Peyer's patch (tissue), 4 donors: Measurements from ENCODE around the gene MVK. TPM values are rescaled to one million over a fixed set of nuclear protein-coding genes. Genes with fewer than 3 reads are reported as not detected.

Experiments used
- DNase-seq, 3 donors: peaks; one replicate each; pipeline ENCODE4 v3.0.0-alpha.2; 2017 to 2019
- H3K27ac ChIP-seq, 4 donors: fragments of 200-600 bp; sonication (generic); one replicate each; pipeline ENCODE4 v1.5.1; 2016 to 2019
- H3K27me3 ChIP-seq, 2 donors: fragments of 200-600 bp; sonication (generic); one replicate each; pipeline ENCODE4 v1.5.1; 2019
- H3K36me3 ChIP-seq, 3 donors: fragments of 200-600 bp; sonication (generic); one replicate each; pipeline ENCODE4 v1.5.1; 2016 to 2019
- H3K4me1 ChIP-seq, 4 donors: fragments of 200-600 bp; sonication (generic); one replicate each; pipeline ENCODE4 v1.5.1; 2016 to 2019
- H3K4me3 ChIP-seq, 4 donors: fragments of 200-600 bp; sonication (generic); 1 replicate in 3 of 4; 2 replicates in 1 of 4; pipeline ENCODE4 v1.5.1; 2016 to 2019; ENCODE audit warnings: mild to moderate bottlenecking in 1 of 4
- H3K9me3 ChIP-seq, 4 donors: fragments of 200-600 bp; sonication (generic); one replicate each; pipeline ENCODE4 v1.5.1; 2016 to 2019; ENCODE audit warnings: mild to moderate bottlenecking in 1 of 4
- POLR2A ChIP-seq, 2 donors: fragments of 450-650 bp; IDR thresholded peaks; one replicate each; pipeline ENCODE4 v1.5.1; 2017; ENCODE audit warnings: antibody characterized with exemption in 2 of 2, mild to moderate bottlenecking in 2 of 2, moderate library complexity in 2 of 2
- total RNA-seq, 4 donors: library from RNA; depleted of rRNA; stranded (reverse); fragments of >200 nt; gene quantifications; one replicate each; pipeline ENCODE4 v1.1.0, GENCODE V29; 2016
- TF ChIP-seq, protein P1 (sequence below), 6 experiments: fragments of 450-650 bp in 4 of 6; fragments of 200-600 bp in 2 of 6; sonication (generic) in 1 of 6; IDR thresholded peaks; one replicate each; pipeline ENCODE4 v1.5.1; 2017 to 2019; ENCODE audit warnings: antibody characterized with exemption in 6 of 6, mild to moderate bottlenecking in 3 of 6, moderate library complexity in 1 of 6

Gene MVK
- total RNA-seq, 4 donors from 2014 or later = 3.3 to 66.7 (median 41.6) TPM

DNA sequence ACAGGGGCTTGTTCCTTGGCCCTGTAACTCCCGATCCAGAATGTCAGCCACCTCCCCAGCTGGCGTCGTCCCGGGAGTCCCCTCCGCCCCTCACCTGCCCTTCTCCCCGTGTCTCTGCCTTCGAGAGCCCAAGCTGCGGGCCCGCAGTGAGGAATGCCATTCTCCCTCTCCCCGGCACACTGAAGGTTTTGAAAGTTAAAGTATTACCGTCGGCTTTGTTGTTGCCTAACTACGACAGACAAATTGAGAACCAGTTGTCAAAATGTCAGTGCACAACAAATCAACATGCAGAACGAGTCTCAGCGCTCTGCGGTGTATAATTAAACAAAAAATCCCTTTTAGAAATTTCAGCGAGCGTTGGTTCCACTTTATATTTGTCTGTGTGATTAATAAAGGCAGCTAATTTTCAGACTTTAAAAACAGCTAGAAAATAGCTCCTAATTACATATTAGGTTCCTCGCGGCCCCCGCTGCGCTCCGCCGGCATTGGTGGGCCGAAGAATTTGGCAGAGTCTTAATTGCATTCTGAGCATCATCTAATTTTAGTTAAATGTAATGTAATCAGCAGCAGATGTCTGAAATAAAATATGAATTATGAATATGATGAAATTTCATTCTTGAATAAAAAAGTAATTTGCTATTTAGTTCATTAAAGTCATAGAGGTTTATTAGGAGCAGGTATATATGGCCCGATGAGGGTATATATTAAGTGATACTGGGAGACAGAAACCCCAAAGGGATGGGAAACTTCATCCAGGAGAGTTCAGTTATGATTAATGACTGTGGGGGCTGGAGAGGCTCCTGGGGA lies 40.3 kb downstream of the MVK start:
- Histone ChIP-seq H3K27ac (no peak overlapping the region), H3K36me3 (no peaks in the 10 kb centered on the region), H3K9me3 (no peaks in the 10 kb centered on the region), H3K27me3 (no peaks in the 10 kb centered on the region), H3K4me3 (no peak overlapping the region), H3K4me1 (no peaks in the 10 kb centered on the region)
- DNase-seq = no peak
- TF ChIP-seq POLR2A (IDR thresholded peaks at IDR 0.05) = no peak
- TF ChIP-seq, protein P1, sequence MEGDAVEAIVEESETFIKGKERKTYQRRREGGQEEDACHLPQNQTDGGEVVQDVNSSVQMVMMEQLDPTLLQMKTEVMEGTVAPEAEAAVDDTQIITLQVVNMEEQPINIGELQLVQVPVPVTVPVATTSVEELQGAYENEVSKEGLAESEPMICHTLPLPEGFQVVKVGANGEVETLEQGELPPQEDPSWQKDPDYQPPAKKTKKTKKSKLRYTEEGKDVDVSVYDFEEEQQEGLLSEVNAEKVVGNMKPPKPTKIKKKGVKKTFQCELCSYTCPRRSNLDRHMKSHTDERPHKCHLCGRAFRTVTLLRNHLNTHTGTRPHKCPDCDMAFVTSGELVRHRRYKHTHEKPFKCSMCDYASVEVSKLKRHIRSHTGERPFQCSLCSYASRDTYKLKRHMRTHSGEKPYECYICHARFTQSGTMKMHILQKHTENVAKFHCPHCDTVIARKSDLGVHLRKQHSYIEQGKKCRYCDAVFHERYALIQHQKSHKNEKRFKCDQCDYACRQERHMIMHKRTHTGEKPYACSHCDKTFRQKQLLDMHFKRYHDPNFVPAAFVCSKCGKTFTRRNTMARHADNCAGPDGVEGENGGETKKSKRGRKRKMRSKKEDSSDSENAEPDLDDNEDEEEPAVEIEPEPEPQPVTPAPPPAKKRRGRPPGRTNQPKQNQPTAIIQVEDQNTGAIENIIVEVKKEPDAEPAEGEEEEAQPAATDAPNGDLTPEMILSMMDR (IDR thresholded peaks at IDR 0.05) = no peak

DNA sequence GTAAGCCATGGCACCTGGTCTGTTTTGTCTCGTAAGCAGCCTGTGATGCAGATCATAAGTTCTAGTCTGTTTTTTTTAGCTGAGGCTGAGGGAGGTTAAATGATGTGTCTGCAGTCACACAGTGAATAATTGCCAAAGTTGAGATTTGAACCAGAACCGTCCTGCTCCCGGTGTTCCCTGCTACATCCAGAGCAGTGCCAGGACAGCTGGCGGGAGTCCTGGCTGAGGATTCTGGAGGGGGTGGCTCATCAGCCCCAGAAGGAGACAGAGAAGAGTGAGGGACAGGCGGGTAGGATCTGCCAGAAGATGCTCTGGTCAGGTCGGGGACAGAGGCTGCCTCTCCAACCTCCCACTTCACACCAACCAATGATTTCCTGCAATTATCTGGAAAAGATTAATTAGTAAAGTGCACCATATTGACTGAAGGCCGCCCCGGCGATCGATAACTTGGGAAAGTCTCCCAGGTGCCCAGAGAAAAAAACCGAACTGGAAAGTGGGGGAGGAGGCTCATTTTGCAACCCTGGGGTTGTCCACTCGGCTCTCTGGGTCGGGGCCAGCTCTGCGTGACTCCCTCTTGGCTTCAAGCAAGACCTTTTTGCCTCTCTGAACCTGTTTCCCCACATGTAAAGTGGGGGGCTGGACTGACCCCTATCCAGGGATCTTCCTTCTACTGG lies 42.1 kb downstream of the MVK start:
- no peak overlapping the region for H3K4me3 ChIP-seq
- no peaks in the 10 kb centered on the region for H3K4me1 ChIP-seq
- H3K36me3 ChIP-seq = no peaks in the 10 kb centered on the region
- H3K9me3 ChIP-seq = no peaks in the 10 kb centered on the region
- no peak for DNase-seq
- no peak overlapping the region for H3K27ac ChIP-seq
- no peaks in the 10 kb centered on the region for H3K27me3 ChIP-seq
- TF ChIP-seq, protein P1 (IDR thresholded peaks at IDR 0.05) = no peak
- TF ChIP-seq POLR2A (IDR thresholded peaks at IDR 0.05) = no peak

DNA sequence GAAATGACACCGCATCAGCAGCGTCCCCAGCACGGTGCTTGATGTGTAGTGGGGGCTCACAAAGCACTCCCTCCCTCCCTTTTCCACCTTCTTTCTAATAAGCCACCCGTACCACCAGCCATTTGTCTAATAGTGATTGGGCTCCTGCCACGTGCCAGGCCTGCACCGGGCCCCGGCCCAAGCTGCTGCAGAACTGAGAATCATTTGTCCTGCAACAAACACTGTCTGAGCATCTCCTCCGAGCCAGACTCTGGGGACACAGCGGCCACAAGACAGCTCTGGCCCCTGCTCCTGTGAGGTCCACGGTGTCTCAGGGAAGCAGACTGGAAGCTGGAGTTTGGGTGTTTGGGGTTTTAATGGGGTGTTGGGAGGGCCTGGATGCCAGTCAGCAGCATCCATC lies 43.9 kb downstream of the MVK start:
- H3K36me3 ChIP-seq = no peaks in the 10 kb centered on the region
- no peaks in the 10 kb centered on the region for H3K4me1 ChIP-seq
- H3K27me3 ChIP-seq = no peaks in the 10 kb centered on the region
- H3K27ac ChIP-seq = no peak overlapping the region
- H3K9me3 ChIP-seq = no peaks in the 10 kb centered on the region
- no peak overlapping the region for H3K4me3 ChIP-seq
- DNase-seq = no peak
- TF ChIP-seq, protein P1 (IDR thresholded peaks at IDR 0.05) = no peak
- no peak for TF ChIP-seq POLR2A (IDR thresholded peaks at IDR 0.05)

DNA sequence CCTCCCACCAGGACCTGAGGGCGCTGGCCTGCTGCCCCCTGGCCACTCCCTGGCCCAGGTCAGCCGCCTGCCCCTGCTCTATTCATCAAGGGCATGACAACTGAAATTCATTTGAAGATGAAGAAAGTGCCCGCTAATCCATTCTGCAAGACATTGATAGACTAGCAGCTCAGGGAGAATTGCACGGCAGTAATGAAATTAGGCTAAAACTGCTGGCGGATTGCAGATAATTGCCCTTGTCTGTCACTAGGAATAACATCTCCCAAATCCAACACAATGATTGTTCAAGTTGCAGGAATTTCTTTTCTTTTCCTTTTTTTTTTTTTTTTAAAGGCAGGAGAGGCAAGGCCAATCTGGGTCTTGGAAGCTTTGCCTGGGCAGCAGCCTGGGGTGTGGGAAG lies 44.5 kb downstream of the MVK start:
- H3K27me3 ChIP-seq = no peaks in the 10 kb centered on the region
- no peaks in the 10 kb centered on the region for H3K4me1 ChIP-seq
- no peak overlapping the region for H3K4me3 ChIP-seq
- no peak for DNase-seq
- H3K36me3 ChIP-seq = no peaks in the 10 kb centered on the region
- H3K9me3 ChIP-seq = no peaks in the 10 kb centered on the region
- no peak overlapping the region for H3K27ac ChIP-seq
- TF ChIP-seq POLR2A (IDR thresholded peaks at IDR 0.05) = no peak
- TF ChIP-seq, protein P1 (IDR thresholded peaks at IDR 0.05) = no peak

DNA sequence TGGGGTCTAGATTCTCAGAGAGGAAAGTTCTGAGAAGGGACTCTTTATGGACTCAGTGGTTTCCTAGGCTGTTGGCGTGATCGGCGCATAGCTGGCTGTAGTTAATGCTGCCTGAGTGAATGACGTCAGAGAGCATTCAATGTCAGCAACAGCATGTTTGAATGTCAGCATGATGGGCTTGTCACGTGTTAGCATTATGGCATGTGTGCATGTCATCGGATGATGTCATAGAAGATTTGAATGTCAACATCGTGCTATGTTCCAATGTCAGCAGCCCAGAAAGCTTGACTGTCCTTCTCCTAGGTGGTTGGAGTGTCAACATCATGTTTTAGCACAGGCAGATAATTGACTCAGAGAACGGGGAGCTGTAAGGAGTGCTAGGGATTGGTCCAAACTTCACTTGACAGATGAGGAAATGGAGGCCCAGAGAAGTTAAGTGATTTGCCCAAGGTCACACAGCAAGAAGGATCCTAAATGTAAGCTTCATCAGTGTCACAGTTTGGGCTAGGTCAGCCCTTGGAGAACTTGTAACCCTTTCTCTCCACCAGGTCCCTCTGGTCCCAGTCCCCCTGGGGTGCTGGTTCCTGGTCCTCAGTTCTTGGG lies 45.5 kb downstream of the MVK start:
- Histone ChIP-seq H3K4me1 (no peaks in the 10 kb centered on the region), H3K27me3 (no peaks in the 10 kb centered on the region), H3K9me3 (no peaks in the 10 kb centered on the region), H3K27ac (no peak overlapping the region), H3K4me3 (no peak overlapping the region), H3K36me3 (no peaks in the 10 kb centered on the region)
- no peak for TF ChIP-seq POLR2A (IDR thresholded peaks at IDR 0.05)
- TF ChIP-seq, protein P1 (IDR thresholded peaks at IDR 0.05) = no peak
- no peak for DNase-seq
